Mesodermal cell (in vitro differentiated cells): ENCODE data around the gene CLASP1.

Experiments used
- H3K27ac ChIP-seq: 2 replicates; pipeline ENCODE4 v1.7.0; 2013; ENCODE audit warnings: mild to moderate bottlenecking, low read depth, low read length, moderate library complexity; ENCODE audit not compliant: severe bottlenecking
- H3K36me3 ChIP-seq: 2 replicates; pipeline ENCODE4 v1.7.1; 2013; ENCODE audit warnings: mild to moderate bottlenecking, low read length, moderate library complexity; ENCODE audit not compliant: control insufficient read depth, insufficient read depth
- H3K4me1 ChIP-seq: one replicate; pipeline ENCODE4 v1.7.1; 2013; ENCODE audit warnings: mild to moderate bottlenecking, low read length; ENCODE audit not compliant: insufficient read depth, control insufficient read depth, poor library complexity, severe bottlenecking
- H3K4me3 ChIP-seq: 2 replicates; pipeline ENCODE4 v1.7.0; 2013; ENCODE audit warnings: low read length, control low read depth, mild to moderate bottlenecking; ENCODE audit not compliant: insufficient read depth, poor library complexity, severe bottlenecking; ENCODE audit errors: extremely low read depth
- H3K9me3 ChIP-seq: 2 replicates; pipeline ENCODE4 v1.7.1; 2013; ENCODE audit warnings: mild to moderate bottlenecking, low read length, moderate library complexity; ENCODE audit not compliant: control insufficient read depth
- WGBS, 2 experiments: methylation state at CpG; one replicate each; pipeline ENCODE4 v1.1.5; 2013; ENCODE audit warnings: missing lambda C conversion rate in 2 of 2; ENCODE audit not compliant: insufficient coverage in 2 of 2; 5-methylcytosine and 5-hydroxymethylcytosine counted together

The CLASP1 gene

GRCh38 chr2:121398853-121399252, 250.4 kb downstream of the CLASP1 start:
- Histone ChIP-seq H3K4me1 (no peaks in the 10 kb centered on the region), H3K9me3 (no peaks in the 10 kb centered on the region), H3K36me3 (peaks cover 67% of the 10 kb centered on the region), H3K27ac (no peak overlapping the region), H3K4me3 (no peak overlapping the region)
- WGBS, 2 experiments = 100% methylated on average over 1 of the region's 3 CpGs; no CpG with 5 or more reads in 1 of the 2 experiments

- no peak overlapping the region for H3K4me3 ChIP-seq
- no peaks in the 10 kb centered on the region for H3K9me3 ChIP-seq
- H3K36me3 ChIP-seq = peaks cover 51% of the 10 kb centered on the region
- H3K4me1 ChIP-seq = peaks cover 4% of the 10 kb centered on the region
- H3K27ac ChIP-seq = no peak overlapping the region
- 89 to 94% methylated on average over 4 to 5 of the region's 5 CpGs for whole genome bisulfite sequencing, 2 experiments
These were observed 259.1 kb downstream of the CLASP1 start for GRCh38 chr2:121390082-121390692.

- Histone ChIP-seq H3K36me3 (peaks cover 42% of the 10 kb centered on the region), H3K4me1 (peaks cover 4% of the 10 kb centered on the region), H3K4me3 (no peak overlapping the region), H3K9me3 (no peaks in the 10 kb centered on the region), H3K27ac (no peak overlapping the region)
- 92 to 100% methylated on average over 4 of the region's 5 CpGs for WGBS, 2 experiments
These were observed 260.9 kb downstream of the CLASP1 start for GRCh38 chr2:121388371-121388770.

- Histone ChIP-seq H3K4me1 (peaks cover 4% of the 10 kb centered on the region), H3K36me3 (peaks cover 48% of the 10 kb centered on the region), H3K27ac (no peak overlapping the region), H3K4me3 (no peak overlapping the region), H3K9me3 (no peaks in the 10 kb centered on the region)
- WGBS, 2 experiments = 80 to 92% methylated on average over 1 to 2 of the region's 5 CpGs
These were observed 261.5 kb downstream of the CLASP1 start for GRCh38 chr2:121387591-121388325.

GRCh38 chr2:121386707-121387106, 262.6 kb downstream of the CLASP1 start:
- peaks cover 4% of the 10 kb centered on the region for H3K4me1 ChIP-seq
- WGBS, 2 experiments = no CpG with 5 or more reads among the region's 2 CpGs
- no peak overlapping the region for H3K27ac ChIP-seq
- H3K9me3 ChIP-seq = no peaks in the 10 kb centered on the region
- no peak overlapping the region for H3K4me3 ChIP-seq
- H3K36me3 ChIP-seq = peaks cover 56% of the 10 kb centered on the region

- peaks cover 4% of the 10 kb centered on the region for H3K4me1 ChIP-seq
- no peak overlapping the region for H3K4me3 ChIP-seq
- H3K36me3 ChIP-seq = peaks cover 54% of the 10 kb centered on the region
- no peaks in the 10 kb centered on the region for H3K9me3 ChIP-seq
- H3K27ac ChIP-seq = no peak overlapping the region
These were observed 263.2 kb downstream of the CLASP1 start for GRCh38 chr2:121386102-121386501.

GRCh38 chr2:121382744-121383143, 266.5 kb downstream of the CLASP1 start:
- H3K36me3 ChIP-seq = peaks cover 70% of the 10 kb centered on the region
- peaks cover 4% of the 10 kb centered on the region for H3K4me1 ChIP-seq
- H3K27ac ChIP-seq = no peak overlapping the region
- WGBS, 2 experiments = 98 to 100% methylated on average over 3 to 4 of the region's 4 CpGs
- no peak overlapping the region for H3K4me3 ChIP-seq
- no peaks in the 10 kb centered on the region for H3K9me3 ChIP-seq

GRCh38 chr2:121377646-121378045, 271.6 kb downstream of the CLASP1 start:
- WGBS, 2 experiments = 100% methylated on average over 2 of the region's 5 CpGs; no CpG with 5 or more reads in 1 of the 2 experiments
- Histone ChIP-seq H3K36me3 (peaks cover 81% of the 10 kb centered on the region), H3K9me3 (no peaks in the 10 kb centered on the region), H3K4me1 (no peaks in the 10 kb centered on the region), H3K27ac (no peak overlapping the region), H3K4me3 (no peak overlapping the region)

GRCh38 chr2:121376535-121377250, 272.6 kb downstream of the CLASP1 start:
- no peak overlapping the region for H3K27ac ChIP-seq
- peaks cover 81% of the 10 kb centered on the region for H3K36me3 ChIP-seq
- WGBS, 2 experiments = 93 to 100% methylated on average over 2 to 4 of the region's 5 CpGs
- no peak overlapping the region for H3K4me3 ChIP-seq
- H3K9me3 ChIP-seq = no peaks in the 10 kb centered on the region
- H3K4me1 ChIP-seq = no peaks in the 10 kb centered on the region

- Histone ChIP-seq H3K36me3 (peaks cover 75% of the 10 kb centered on the region), H3K9me3 (no peaks in the 10 kb centered on the region), H3K27ac (no peak overlapping the region), H3K4me1 (no peaks in the 10 kb centered on the region), H3K4me3 (no peak overlapping the region)
- 94 to 100% methylated on average over 2 of the region's 3 CpGs for WGBS, 2 experiments
These were observed 273.6 kb downstream of the CLASP1 start for GRCh38 chr2:121375621-121376159.
